ENCODE data around the gene PNMA1. TPM values are rescaled to one million over a fixed set of nuclear protein-coding genes. Genes with fewer than 3 reads are reported as not detected.

The PNMA1 gene
- total RNA-seq, 4 donors from 2014 or later, result 41.7 to 95.2 (median 47.6) TPM

DNA sequence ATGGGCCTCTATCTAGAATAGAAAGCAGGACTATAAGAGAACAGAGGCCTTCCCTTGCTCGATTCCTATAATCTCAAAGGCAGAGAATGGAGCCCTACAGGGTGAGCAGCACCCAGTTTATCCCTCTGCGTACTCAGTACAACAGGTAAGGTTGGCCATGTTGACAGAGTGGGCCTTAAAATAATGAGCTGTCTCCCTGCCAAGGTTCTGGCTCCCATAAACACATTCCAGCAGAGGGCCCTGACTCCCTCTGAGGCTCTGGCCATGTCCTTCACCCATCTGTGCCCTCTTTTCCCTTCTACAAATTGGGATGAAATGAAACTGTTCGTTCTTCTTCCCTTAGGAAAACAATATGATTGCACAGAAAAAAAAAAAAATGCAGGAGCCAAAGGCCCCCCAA is 16.9 kb upstream of the PNMA1 start:
- no peak for ATAC-seq
- no peaks in the 10 kb centered on the region for H3K9me3 ChIP-seq
- WGBS, 2 donors (ENCODE audit: low coverage in 1 of 2), result 64% methylated on average over 3 of the region's 3 CpGs; no CpG with 5 or more reads in 1 of the 2 donors
- H3K4me3 ChIP-seq, result no peak overlapping the region
- H3K27ac ChIP-seq, result peak overlapping the region; percentile 9 to 83 (median 72)
- H3K4me1 ChIP-seq, result peaks cover 5 to 64% (median 22%) of the 10 kb centered on the region in 3 donors
- peaks cover 0 to 76% of the 10 kb centered on the region in 2 donors for H3K36me3 ChIP-seq
- no peaks in the 10 kb centered on the region for H3K27me3 ChIP-seq
- TF ChIP-seq EP300 (IDR thresholded peaks at IDR 0.05), result no peak
- TF ChIP-seq, protein P1, sequence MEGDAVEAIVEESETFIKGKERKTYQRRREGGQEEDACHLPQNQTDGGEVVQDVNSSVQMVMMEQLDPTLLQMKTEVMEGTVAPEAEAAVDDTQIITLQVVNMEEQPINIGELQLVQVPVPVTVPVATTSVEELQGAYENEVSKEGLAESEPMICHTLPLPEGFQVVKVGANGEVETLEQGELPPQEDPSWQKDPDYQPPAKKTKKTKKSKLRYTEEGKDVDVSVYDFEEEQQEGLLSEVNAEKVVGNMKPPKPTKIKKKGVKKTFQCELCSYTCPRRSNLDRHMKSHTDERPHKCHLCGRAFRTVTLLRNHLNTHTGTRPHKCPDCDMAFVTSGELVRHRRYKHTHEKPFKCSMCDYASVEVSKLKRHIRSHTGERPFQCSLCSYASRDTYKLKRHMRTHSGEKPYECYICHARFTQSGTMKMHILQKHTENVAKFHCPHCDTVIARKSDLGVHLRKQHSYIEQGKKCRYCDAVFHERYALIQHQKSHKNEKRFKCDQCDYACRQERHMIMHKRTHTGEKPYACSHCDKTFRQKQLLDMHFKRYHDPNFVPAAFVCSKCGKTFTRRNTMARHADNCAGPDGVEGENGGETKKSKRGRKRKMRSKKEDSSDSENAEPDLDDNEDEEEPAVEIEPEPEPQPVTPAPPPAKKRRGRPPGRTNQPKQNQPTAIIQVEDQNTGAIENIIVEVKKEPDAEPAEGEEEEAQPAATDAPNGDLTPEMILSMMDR (IDR thresholded peaks at IDR 0.05), result peak in 2 of 4 experiments; percentile 11 to 34
- TF ChIP-seq POLR2AphosphoS5 (IDR thresholded peaks at IDR 0.05), result peak; percentile 16
- no peak for TF ChIP-seq POLR2A (IDR thresholded peaks at IDR 0.05)

GRCh38 chr14:73729556-73730265 is 15.5 kb upstream of the PNMA1 start:
- Histone ChIP-seq H3K4me3 (no peak overlapping the region), H3K4me1 (peaks cover 6 to 78% (median 36%) of the 10 kb centered on the region in 3 donors), H3K27ac (peak overlapping the region in 3 of 4 donors; percentile 69 to 83 (median 76)), H3K27me3 (no peaks in the 10 kb centered on the region), H3K36me3 (peaks cover 0 to 76% of the 10 kb centered on the region in 2 donors), H3K9me3 (no peaks in the 10 kb centered on the region)
- TF ChIP-seq EP300 (IDR thresholded peaks at IDR 0.05) (no peak), POLR2A (IDR thresholded peaks at IDR 0.05) (no peak), POLR2AphosphoS5 (IDR thresholded peaks at IDR 0.05) (no peak)
- ATAC-seq, result no peak
- WGBS, 2 donors (ENCODE audit: low coverage in 1 of 2), result 69 to 80% methylated on average over 3 to 4 of the region's 23 CpGs

DNA sequence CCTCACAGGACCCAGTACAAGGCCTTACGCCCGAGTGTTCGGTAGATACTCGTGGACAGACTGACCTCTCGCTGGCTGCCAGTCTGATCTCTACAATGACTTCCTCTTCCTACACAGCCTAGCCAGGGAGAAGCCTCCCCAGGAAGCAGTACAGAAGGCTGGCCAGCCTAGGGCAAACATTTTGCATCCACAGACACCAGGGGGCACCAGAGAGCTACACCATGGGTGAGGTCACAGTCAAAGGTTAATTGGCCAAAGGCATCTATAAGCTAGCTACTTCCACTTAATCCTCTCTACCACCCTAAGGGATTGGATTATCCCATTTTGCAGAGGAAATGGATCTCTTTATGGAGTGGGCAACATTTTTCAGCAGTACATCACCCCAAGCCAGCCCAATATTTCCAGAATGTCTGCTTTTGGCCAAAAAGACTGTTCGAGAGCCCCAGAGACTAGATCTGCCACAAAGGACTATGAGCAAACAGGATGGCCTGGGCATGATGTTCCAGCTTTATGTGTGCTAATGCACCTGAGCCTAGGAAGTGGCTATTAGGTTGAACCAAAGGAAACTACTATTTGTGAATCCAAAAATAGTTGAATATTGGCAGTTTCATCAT is 14.6 kb upstream of the PNMA1 start:
- no peak overlapping the region for H3K4me3 ChIP-seq
- ATAC-seq, result peak; percentile 54
- H3K27ac ChIP-seq, result peak overlapping the region; percentile 36 to 83 (median 72)
- H3K9me3 ChIP-seq, result no peaks in the 10 kb centered on the region
- peaks cover 8 to 87% (median 44%) of the 10 kb centered on the region in 3 donors for H3K4me1 ChIP-seq
- H3K36me3 ChIP-seq, result peaks cover 0 to 70% of the 10 kb centered on the region in 2 donors
- 33 to 100% methylated on average over 1 to 2 of the region's 6 CpGs for WGBS, 2 donors (ENCODE audit: low coverage in 1 of 2)
- H3K27me3 ChIP-seq, result no peaks in the 10 kb centered on the region
- TF ChIP-seq POLR2A (IDR thresholded peaks at IDR 0.05) (no peak), POLR2AphosphoS5 (IDR thresholded peaks at IDR 0.05) (peak; percentile 43), EP300 (IDR thresholded peaks at IDR 0.05) (no peak)
- TF ChIP-seq, protein P1 (IDR thresholded peaks at IDR 0.05), result peak; percentile 94 to 97 (median 95)

- Histone ChIP-seq H3K36me3 (peaks cover 0 to 74% of the 10 kb centered on the region in 2 donors), H3K27ac (peak overlapping the region in 3 of 4 donors; percentile 83 to 92 (median 86)), H3K27me3 (no peaks in the 10 kb centered on the region), H3K9me3 (no peaks in the 10 kb centered on the region), H3K4me3 (no peak overlapping the region), H3K4me1 (peaks cover 8 to 100% (median 52%) of the 10 kb centered on the region in 3 donors)
- WGBS, 2 donors (ENCODE audit: low coverage in 1 of 2), result 90% methylated on average over 2 of the region's 7 CpGs; no CpG with 5 or more reads in 1 of the 2 donors
- TF ChIP-seq, protein P1 (IDR thresholded peaks at IDR 0.05), result no peak
- TF ChIP-seq POLR2AphosphoS5 (IDR thresholded peaks at IDR 0.05) (no peak), EP300 (IDR thresholded peaks at IDR 0.05) (no peak), POLR2A (IDR thresholded peaks at IDR 0.05) (no peak)
- no peak for ATAC-seq
Observed at GRCh38 chr14:73727166-73727565, 13.0 kb upstream of the PNMA1 start.

Measured in gastroesophageal sphincter (tissue), 4 donors.